Panc1 (cell line): Measurements from ENCODE around the gene RPH3AL. TPM values are rescaled to one million over a fixed set of nuclear protein-coding genes. Genes with fewer than 3 reads are reported as not detected.
"Not testable (repeated sequence)": the region's sequence is repeated elsewhere in the genome, so short reads cannot be mapped to it uniquely, and the experiment has no call there.

Source experiments
- ATAC-seq: fragments of 200-7000 bp; cut with Tn5 transposase; 2 replicates; pipeline ENCODE4 v1.9.1; 2020; ENCODE audit warnings: mild to moderate bottlenecking, moderate library complexity
- BruUV-seq: library from RNA; stranded (reverse); fragments of 400-500 nt; replicated peaks from 2 replicates; lab custom pipeline; 2021; lab: Mats Ljungman, UMichigan
- CTCF ChIA-PET: fragments of 300-600 bp; sonication (Branson Sonifier 250); formaldehyde crosslinking; loops from one replicate; lab custom pipeline; 2022; ENCODE audit warnings: antibody characterized with exemption; lab: Charles Lee
- POLR2A ChIA-PET: fragments of 300-600 bp; sonication (Branson Sonifier 250); formaldehyde crosslinking; loops from one replicate; lab custom pipeline; 2022; ENCODE audit warnings: antibody characterized with exemption; lab: Charles Lee
- DNase-seq: peaks from one replicate; pipeline ENCODE4 v3.0.0-alpha.2; 2010; ENCODE audit warnings: low read depth, low spot score
- H3K27ac ChIP-seq: 2 replicates; pipeline ENCODE4 v1.5.1; 2011; ENCODE audit warnings: mild to moderate bottlenecking, low read length, inconsistent platforms
- H3K27me3 ChIP-seq: fragments of 200-500 bp; sonication (Bioruptor generic); 2 replicates; pipeline ENCODE4 v1.6.0; 2014; ENCODE audit warnings: low read length, inconsistent platforms; ENCODE audit not compliant: control insufficient read depth, insufficient read depth
- H3K36me3 ChIP-seq: fragments of 200-500 bp; sonication (Bioruptor generic); 2 replicates; pipeline ENCODE4 v1.5.1; 2014; ENCODE audit warnings: inconsistent platforms, mild to moderate bottlenecking, low read length, moderate library complexity; ENCODE audit not compliant: control insufficient read depth, insufficient read depth
- H3K4me1 ChIP-seq: 2 replicates; pipeline ENCODE4 v1.5.1; 2011; ENCODE audit warnings: inconsistent platforms, mild to moderate bottlenecking, low read length, moderate library complexity; ENCODE audit not compliant: control insufficient read depth, insufficient read depth
- H3K4me3 ChIP-seq, 2 experiments: 2 replicates each; pipeline ENCODE4 v1.5.1; 2011 to 2012; ENCODE audit warnings: low read depth in 2 of 2, low read length in 2 of 2, mild to moderate bottlenecking in 2 of 2, inconsistent platforms in 1 of 2, moderate library complexity in 1 of 2
- H3K9me3 ChIP-seq: fragments of 200-500 bp; sonication (Bioruptor generic); 2 replicates; pipeline ENCODE4 v1.5.1; 2014; ENCODE audit warnings: low read depth, mild to moderate bottlenecking, inconsistent platforms, low read length, moderate library complexity; ENCODE audit not compliant: control insufficient read depth, insufficient read depth
- POLR2AphosphoS5 ChIP-seq: IDR thresholded peaks from 2 replicates; pipeline ENCODE4 v1.6.1; 2012; ENCODE audit warnings: mild to moderate bottlenecking, low read depth, low read length, moderate library complexity
- SIN3A ChIP-seq: IDR thresholded peaks from 2 replicates; pipeline ENCODE4 v1.6.1; 2012; ENCODE audit warnings: low read depth, mild to moderate bottlenecking, low read length, moderate library complexity, borderline replicate concordance; ENCODE audit not compliant: insufficient read depth
- TCF7L2 ChIP-seq: IDR thresholded peaks from 2 replicates; pipeline ENCODE4 v1.6.1; 2011; ENCODE audit warnings: mild to moderate bottlenecking, low read depth, low read length, inconsistent platforms
- in situ Hi-C: cut with HindIII; loops from 2 replicates; pipeline ENCODE4 v1.10.0; 2016; ENCODE audit warnings: low sequenced_read_pairs, low pct_unique_long_range_greater_than_20kb
- intact Hi-C: fragments of 100-400 bp; cut with micrococcal nuclease; formaldehyde crosslinking; loops from one replicate; pipeline ENCODE4 v1.10.0; 2022; ENCODE audit not compliant: unreplicated experiment
- total RNA-seq: library from RNA; stranded (reverse); gene quantifications from one replicate; pipeline ENCODE4 v1.2.1, GENCODE V29; 2021; ENCODE audit not compliant: unreplicated experiment
- TF ChIP-seq, protein P1 (sequence below): fragments of 450-650 bp; IDR thresholded peaks from 2 replicates; pipeline ENCODE4 v1.5.1; 2017; ENCODE audit warnings: mild to moderate bottlenecking
- TF ChIP-seq, protein P2 (sequence below), 2 experiments: IDR thresholded peaks; 2 replicates each; pipeline ENCODE4 v1.6.1; 2011 to 2012; ENCODE audit warnings: low read depth in 2 of 2, control low read depth in 1 of 2, low read length in 1 of 2, mild to moderate bottlenecking in 1 of 2, moderate library complexity in 1 of 2; ENCODE audit not compliant: insufficient read depth in 1 of 2

The RPH3AL gene
- total RNA-seq, 1 experiment from 2014 or later, result 2.2 TPM

DNA sequence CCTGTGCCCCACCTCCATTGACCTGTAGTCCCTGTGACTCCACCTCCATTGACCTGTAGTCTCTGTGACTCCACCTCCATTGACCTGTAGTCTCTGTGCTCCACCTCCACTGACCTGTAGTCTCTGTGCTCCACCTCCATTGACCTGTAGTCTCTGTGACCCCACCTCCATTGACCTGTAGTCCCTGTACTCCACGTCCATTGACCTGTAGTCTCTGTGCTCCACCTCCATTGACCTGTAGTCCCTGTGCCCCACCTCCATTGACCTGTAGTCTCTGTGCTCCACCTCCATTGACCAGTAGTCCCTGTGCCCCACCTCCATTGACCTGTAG is 38.0 kb downstream of the RPH3AL start:
- intact Hi-C loops, BruUV-seq, H3K9me3 ChIP-seq, in situ Hi-C loops, DNase-seq, CTCF ChIA-PET, ATAC-seq, H3K4me3 ChIP-seq, H3K36me3 ChIP-seq, H3K27me3 ChIP-seq, H3K4me1 ChIP-seq, H3K27ac ChIP-seq: not testable (repeated sequence)
- POLR2A ChIA-PET, result interaction anchor here (0.6 kb wide), 1 partner anchor 399 kb away, joined by 5 read pairs; no protein-coding TSS in a partner anchor

DNA sequence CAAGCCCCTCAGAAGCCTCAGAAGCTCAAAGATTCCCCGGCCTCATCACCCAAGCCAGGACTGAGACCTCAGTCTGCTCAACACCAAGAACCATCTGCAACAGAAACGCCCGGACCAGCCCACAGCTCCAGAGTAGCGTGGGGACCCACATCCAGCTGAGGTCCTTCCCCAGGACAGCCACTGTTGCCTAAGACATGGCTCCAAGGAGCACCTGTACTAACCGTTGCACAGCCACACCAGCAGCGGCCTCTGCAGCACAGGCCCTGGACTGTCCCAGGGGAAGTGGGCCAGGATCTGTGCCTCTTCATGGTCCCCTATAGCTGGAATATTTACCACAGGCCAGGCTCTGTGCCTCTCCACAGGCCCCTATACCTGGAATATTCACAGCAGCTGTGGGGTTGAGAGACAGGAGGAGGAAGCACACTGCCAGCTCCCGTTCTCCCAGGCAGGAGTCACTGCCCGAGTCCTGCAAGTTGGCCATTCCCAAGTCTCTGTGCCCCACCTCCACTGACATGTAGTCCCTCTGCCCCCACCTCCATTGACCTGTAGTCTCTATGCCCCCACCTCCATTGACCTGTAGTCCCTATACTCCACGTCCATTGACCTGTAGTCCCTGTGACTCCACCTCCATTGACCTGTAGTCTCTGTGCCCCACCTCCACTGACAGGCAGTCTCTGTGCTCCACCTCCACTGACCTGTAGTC is 38.5 kb downstream of the RPH3AL start:
- H3K4me3 ChIP-seq, result no peak overlapping the region
- ATAC-seq (peak; percentile 37; the same call in 1 of the 2 replicates), DNase-seq (no peak)
- in situ Hi-C loops (no loop called here), intact Hi-C loops (no loop called here)
- no peak overlapping the region for H3K27ac ChIP-seq
- no peaks in the 10 kb centered on the region for H3K27me3 ChIP-seq
- no TSS peak for BruUV-seq
- H3K36me3 ChIP-seq, result no peaks in the 10 kb centered on the region
- H3K4me1 ChIP-seq, result no peaks in the 10 kb centered on the region
- H3K9me3 ChIP-seq, result no peaks in the 10 kb centered on the region
- ChIA-PET CTCF (interaction anchor here (0.6 kb wide), 1 partner anchor 165 kb away, joined by 4 read pairs; no protein-coding TSS in a partner anchor), POLR2A (interaction anchor here (0.6 kb wide), 1 partner anchor 399 kb away, joined by 5 read pairs; no protein-coding TSS in a partner anchor)
- TF ChIP-seq, protein P1, sequence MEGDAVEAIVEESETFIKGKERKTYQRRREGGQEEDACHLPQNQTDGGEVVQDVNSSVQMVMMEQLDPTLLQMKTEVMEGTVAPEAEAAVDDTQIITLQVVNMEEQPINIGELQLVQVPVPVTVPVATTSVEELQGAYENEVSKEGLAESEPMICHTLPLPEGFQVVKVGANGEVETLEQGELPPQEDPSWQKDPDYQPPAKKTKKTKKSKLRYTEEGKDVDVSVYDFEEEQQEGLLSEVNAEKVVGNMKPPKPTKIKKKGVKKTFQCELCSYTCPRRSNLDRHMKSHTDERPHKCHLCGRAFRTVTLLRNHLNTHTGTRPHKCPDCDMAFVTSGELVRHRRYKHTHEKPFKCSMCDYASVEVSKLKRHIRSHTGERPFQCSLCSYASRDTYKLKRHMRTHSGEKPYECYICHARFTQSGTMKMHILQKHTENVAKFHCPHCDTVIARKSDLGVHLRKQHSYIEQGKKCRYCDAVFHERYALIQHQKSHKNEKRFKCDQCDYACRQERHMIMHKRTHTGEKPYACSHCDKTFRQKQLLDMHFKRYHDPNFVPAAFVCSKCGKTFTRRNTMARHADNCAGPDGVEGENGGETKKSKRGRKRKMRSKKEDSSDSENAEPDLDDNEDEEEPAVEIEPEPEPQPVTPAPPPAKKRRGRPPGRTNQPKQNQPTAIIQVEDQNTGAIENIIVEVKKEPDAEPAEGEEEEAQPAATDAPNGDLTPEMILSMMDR, result no peak
- no peak for TF ChIP-seq POLR2AphosphoS5
- TF ChIP-seq, protein P2, sequence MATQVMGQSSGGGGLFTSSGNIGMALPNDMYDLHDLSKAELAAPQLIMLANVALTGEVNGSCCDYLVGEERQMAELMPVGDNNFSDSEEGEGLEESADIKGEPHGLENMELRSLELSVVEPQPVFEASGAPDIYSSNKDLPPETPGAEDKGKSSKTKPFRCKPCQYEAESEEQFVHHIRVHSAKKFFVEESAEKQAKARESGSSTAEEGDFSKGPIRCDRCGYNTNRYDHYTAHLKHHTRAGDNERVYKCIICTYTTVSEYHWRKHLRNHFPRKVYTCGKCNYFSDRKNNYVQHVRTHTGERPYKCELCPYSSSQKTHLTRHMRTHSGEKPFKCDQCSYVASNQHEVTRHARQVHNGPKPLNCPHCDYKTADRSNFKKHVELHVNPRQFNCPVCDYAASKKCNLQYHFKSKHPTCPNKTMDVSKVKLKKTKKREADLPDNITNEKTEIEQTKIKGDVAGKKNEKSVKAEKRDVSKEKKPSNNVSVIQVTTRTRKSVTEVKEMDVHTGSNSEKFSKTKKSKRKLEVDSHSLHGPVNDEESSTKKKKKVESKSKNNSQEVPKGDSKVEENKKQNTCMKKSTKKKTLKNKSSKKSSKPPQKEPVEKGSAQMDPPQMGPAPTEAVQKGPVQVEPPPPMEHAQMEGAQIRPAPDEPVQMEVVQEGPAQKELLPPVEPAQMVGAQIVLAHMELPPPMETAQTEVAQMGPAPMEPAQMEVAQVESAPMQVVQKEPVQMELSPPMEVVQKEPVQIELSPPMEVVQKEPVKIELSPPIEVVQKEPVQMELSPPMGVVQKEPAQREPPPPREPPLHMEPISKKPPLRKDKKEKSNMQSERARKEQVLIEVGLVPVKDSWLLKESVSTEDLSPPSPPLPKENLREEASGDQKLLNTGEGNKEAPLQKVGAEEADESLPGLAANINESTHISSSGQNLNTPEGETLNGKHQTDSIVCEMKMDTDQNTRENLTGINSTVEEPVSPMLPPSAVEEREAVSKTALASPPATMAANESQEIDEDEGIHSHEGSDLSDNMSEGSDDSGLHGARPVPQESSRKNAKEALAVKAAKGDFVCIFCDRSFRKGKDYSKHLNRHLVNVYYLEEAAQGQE (IDR thresholded peaks at IDR 0.05; ENCODE audit: insufficient read depth in 1 of 2, low read depth in 2 of 2, low read length in 1 of 2), result no peak
- no peak for TF ChIP-seq TCF7L2
- TF ChIP-seq SIN3A, result no peak

DNA sequence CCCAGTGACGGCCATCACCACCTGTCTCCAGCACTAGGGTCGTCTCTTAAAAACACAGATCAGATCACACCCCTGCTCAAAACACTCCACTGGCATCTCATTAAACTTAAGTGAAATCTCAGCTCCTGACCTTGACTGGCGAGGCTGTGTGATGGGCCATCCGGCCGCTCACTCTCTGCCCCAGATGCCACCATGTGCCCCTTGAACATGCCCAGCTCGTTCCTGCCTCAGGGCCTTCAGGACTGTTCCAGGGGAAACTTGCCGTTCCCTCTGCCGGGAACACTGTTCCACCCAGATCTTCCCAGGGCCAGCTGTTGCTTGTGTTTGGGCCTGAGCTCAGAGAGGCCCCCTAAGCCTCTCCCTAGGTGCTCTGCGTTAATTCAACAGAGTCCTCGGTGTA is 39.4 kb downstream of the RPH3AL start:
- no peak for ATAC-seq
- H3K36me3 ChIP-seq, result no peaks in the 10 kb centered on the region
- H3K4me3 ChIP-seq, result no peak overlapping the region
- H3K4me1 ChIP-seq, result no peaks in the 10 kb centered on the region
- H3K27ac ChIP-seq, result no peak overlapping the region
- H3K27me3 ChIP-seq, result no peaks in the 10 kb centered on the region
- TF ChIP-seq SIN3A (no peak), TCF7L2 (no peak), POLR2AphosphoS5 (no peak)
- TF ChIP-seq, protein P1, result no peak
- TF ChIP-seq, protein P2 (IDR thresholded peaks at IDR 0.05; ENCODE audit: insufficient read depth in 1 of 2, low read depth in 2 of 2, low read length in 1 of 2), result no peak
- ChIA-PET CTCF (interaction anchor here (0.6 kb wide), 1 partner anchor 74 kb away, joined by 4 read pairs; no protein-coding TSS in a partner anchor), POLR2A (no interaction called here)
- no peaks in the 10 kb centered on the region for H3K9me3 ChIP-seq
- intact Hi-C loops, result no loop called here
- DNase-seq, result no peak
- BruUV-seq, result no TSS peak
- in situ Hi-C loops, result no loop called here
